ENCODE measurements around the gene COX6A1. TPM values are rescaled to one million over a fixed set of nuclear protein-coding genes. Genes with fewer than 3 reads are reported as not detected.

COX6A1 gene
- total RNA-seq, 1 experiment from 2014 or later: 847 TPM

- DNase-seq (ENCODE audit: extremely low read depth, low read depth): no peak
Measured at GRCh38 chr12:120489018-120489417, 51.1 kb downstream of the COX6A1 start.

GRCh38 chr12:120490325-120490724 lies 52.4 kb downstream of the COX6A1 start:
- no peak for DNase-seq (ENCODE audit: extremely low read depth, low read depth)

Other genes starting within 250 kb of the COX6A1 start
- 67.3 and 88.6 TPM in 2 replicates for gene GCN1, start 243.4 kb upstream of the COX6A1 start, total RNA-seq (2014; rRNA removed; shearing (Covaris generic))
- 5,894 and 6,669 TPM in 2 replicates for gene RPLP0, start 237.0 kb upstream of the COX6A1 start, total RNA-seq (2014; rRNA removed; shearing (Covaris generic))
- 40.1 and 46.9 TPM in 2 replicates for gene PXN, start 172.4 kb upstream of the COX6A1 start, total RNA-seq (2014; rRNA removed; shearing (Covaris generic))
- not detected in 2 replicates for gene RNU4-2, start 146.2 kb upstream of the COX6A1 start, total RNA-seq (2014; rRNA removed; shearing (Covaris generic))
- gene RNU4-1, start 144.9 kb upstream of the COX6A1 start, total RNA-seq (2014; rRNA removed; shearing (Covaris generic)): under 0.01 TPM in 1 of 2 replicates, not detected in the other
- gene SIRT4, start 135.8 kb upstream of the COX6A1 start, total RNA-seq (2014; rRNA removed; shearing (Covaris generic)): 0.97 and 1.7 TPM in 2 replicates
- gene PLA2G1B, start 110.3 kb upstream of the COX6A1 start, total RNA-seq (2014; rRNA removed; shearing (Covaris generic)): not detected in 2 replicates
- 0.17 TPM in 2 replicates for gene MSI1, start 68.9 kb upstream of the COX6A1 start, total RNA-seq (2014; rRNA removed; shearing (Covaris generic))
- 88.1 and 91.3 TPM in 2 replicates for gene TRIAP1, start 8.3 kb downstream of the COX6A1 start, total RNA-seq (2014; rRNA removed; shearing (Covaris generic))
- 32.8 and 35.6 TPM in 2 replicates for gene GATC, start 8.3 kb downstream of the COX6A1 start, total RNA-seq (2014; rRNA removed; shearing (Covaris generic))
- gene SRSF9, start 31.6 kb downstream of the COX6A1 start, total RNA-seq (2014; rRNA removed; shearing (Covaris generic)): 126 and 146 TPM in 2 replicates
- gene DYNLL1, start 58.0 kb downstream of the COX6A1 start, total RNA-seq (2014; rRNA removed; shearing (Covaris generic)): 205 and 250 TPM in 2 replicates
- gene COQ5, start 91.0 kb downstream of the COX6A1 start, total RNA-seq (2014; rRNA removed; shearing (Covaris generic)): 47.5 and 55.1 TPM in 2 replicates
- gene RNF10, start 96.2 kb downstream of the COX6A1 start, total RNA-seq (2014; rRNA removed; shearing (Covaris generic)): 90.8 and 94.5 TPM in 2 replicates
- 42.5 and 45.6 TPM in 2 replicates for gene POP5, start 143.3 kb downstream of the COX6A1 start, total RNA-seq (2014; rRNA removed; shearing (Covaris generic))
- gene CABP1, start 202.5 kb downstream of the COX6A1 start, total RNA-seq (2014; rRNA removed; shearing (Covaris generic)): not detected in 2 replicates
- gene MLEC, start 249.0 kb downstream of the COX6A1 start, total RNA-seq (2014; rRNA removed; shearing (Covaris generic)): 76.6 and 77.4 TPM in 2 replicates